ENCODE results near the gene SPACA4. TPM values are rescaled to one million over a fixed set of nuclear protein-coding genes. Genes with fewer than 3 reads are reported as not detected.

SPACA4 gene
- total RNA-seq, 1 experiment from 2014 or later: not detected

GRCh38 chr19:48634036-48634342, 27.4 kb downstream of the SPACA4 start:
- no peak for ATAC-seq
- H3K9me3 Mint-ChIP-seq: no peaks in the 10 kb centered on the region
- H3K27me3 Mint-ChIP-seq (ENCODE audit: low read depth): peaks cover 8% of the 10 kb centered on the region
- POLR2A ChIA-PET: interaction anchor here (0.7 to 1.1 kb wide), 4 partner anchors 10 to 19 kb away, joined by 3 to 8 read pairs (median 4); partner anchors contain the start of genes CA11, RPL18 and SPHK2
- TF ChIP-seq E2F4 (CRISPR knock-in tag; IDR thresholded peaks at IDR 0.05; ENCODE audit: borderline replicate concordance, low read depth) (no peak), USF2 (CRISPR knock-in tag; IDR thresholded peaks at IDR 0.05) (no peak), NR1H2 (CRISPR knock-in tag; IDR thresholded peaks at IDR 0.05) (no peak), ZNF317 (CRISPR knock-in tag; IDR thresholded peaks at IDR 0.05; ENCODE audit: borderline replicate concordance, low read depth) (no peak), ELF4 (CRISPR knock-in tag; IDR thresholded peaks at IDR 0.05; ENCODE audit: low read depth) (no peak), ZNF396 (CRISPR knock-in tag; IDR thresholded peaks at IDR 0.05; ENCODE audit: borderline replicate concordance) (no peak), ZNF281 (CRISPR knock-in tag; IDR thresholded peaks at IDR 0.05) (no peak), GRHL2 (CRISPR knock-in tag; IDR thresholded peaks at IDR 0.05; ENCODE audit: insufficient replicate concordance, severe bottlenecking) (no peak), EMX1 (CRISPR knock-in tag; IDR thresholded peaks at IDR 0.05) (no peak), TCF7 (CRISPR knock-in tag; IDR thresholded peaks at IDR 0.05; ENCODE audit: low read depth) (no peak), SMAD3 (CRISPR knock-in tag; IDR thresholded peaks at IDR 0.05; ENCODE audit: borderline replicate concordance) (no peak), ZNF138 (CRISPR knock-in tag; conservative IDR thresholded peaks at IDR 0.05) (no peak), NFE2L1 (CRISPR knock-in tag; IDR thresholded peaks at IDR 0.05) (no peak), MAX (CRISPR knock-in tag; IDR thresholded peaks at IDR 0.05) (no peak), ZNF263 (CRISPR knock-in tag; IDR thresholded peaks at IDR 0.05; ENCODE audit: low read depth) (no peak), KAT7 (CRISPR knock-in tag; IDR thresholded peaks at IDR 0.05; ENCODE audit: borderline replicate concordance) (no peak), NR3C1 (CRISPR knock-in tag; conservative IDR thresholded peaks at IDR 0.05; ENCODE audit: low read depth) (no peak), MYBL2 (CRISPR knock-in tag; IDR thresholded peaks at IDR 0.05) (no peak), E2F5 (CRISPR knock-in tag; IDR thresholded peaks at IDR 0.05) (no peak)
- H3K4me1 Mint-ChIP-seq: peaks cover 43% of the 10 kb centered on the region
- peak overlapping the region; percentile 44 for H3K4me3 Mint-ChIP-seq
- peaks cover 2% of the 10 kb centered on the region; the same call in 1 of the 2 replicates for H3K36me3 Mint-ChIP-seq
- no peak for DNase-seq (ENCODE audit: low spot score)
- peak overlapping the region; percentile 41 for H3K27ac Mint-ChIP-seq
- CTCF ChIA-PET: interaction anchor here (0.9 to 2.3 kb wide), 5 partner anchors 12 to 209 kb away, joined by 3 to 8 read pairs (median 4); partner anchors contain the start of gene CA11
